GM19099 (cell line): ENCODE measurements around the gene PLCXD1.

Source experiments
- POLR2A ChIP-seq: IDR thresholded peaks from 3 replicates; pipeline ENCODE4 v1.6.1; 2011; ENCODE audit warnings: low read depth; ENCODE audit not compliant: insufficient read length; ENCODE audit errors: extremely low read depth

PLCXD1 gene, protein sequence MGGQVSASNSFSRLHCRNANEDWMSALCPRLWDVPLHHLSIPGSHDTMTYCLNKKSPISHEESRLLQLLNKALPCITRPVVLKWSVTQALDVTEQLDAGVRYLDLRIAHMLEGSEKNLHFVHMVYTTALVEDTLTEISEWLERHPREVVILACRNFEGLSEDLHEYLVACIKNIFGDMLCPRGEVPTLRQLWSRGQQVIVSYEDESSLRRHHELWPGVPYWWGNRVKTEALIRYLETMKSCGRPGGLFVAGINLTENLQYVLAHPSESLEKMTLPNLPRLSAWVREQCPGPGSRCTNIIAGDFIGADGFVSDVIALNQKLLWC

DNA sequence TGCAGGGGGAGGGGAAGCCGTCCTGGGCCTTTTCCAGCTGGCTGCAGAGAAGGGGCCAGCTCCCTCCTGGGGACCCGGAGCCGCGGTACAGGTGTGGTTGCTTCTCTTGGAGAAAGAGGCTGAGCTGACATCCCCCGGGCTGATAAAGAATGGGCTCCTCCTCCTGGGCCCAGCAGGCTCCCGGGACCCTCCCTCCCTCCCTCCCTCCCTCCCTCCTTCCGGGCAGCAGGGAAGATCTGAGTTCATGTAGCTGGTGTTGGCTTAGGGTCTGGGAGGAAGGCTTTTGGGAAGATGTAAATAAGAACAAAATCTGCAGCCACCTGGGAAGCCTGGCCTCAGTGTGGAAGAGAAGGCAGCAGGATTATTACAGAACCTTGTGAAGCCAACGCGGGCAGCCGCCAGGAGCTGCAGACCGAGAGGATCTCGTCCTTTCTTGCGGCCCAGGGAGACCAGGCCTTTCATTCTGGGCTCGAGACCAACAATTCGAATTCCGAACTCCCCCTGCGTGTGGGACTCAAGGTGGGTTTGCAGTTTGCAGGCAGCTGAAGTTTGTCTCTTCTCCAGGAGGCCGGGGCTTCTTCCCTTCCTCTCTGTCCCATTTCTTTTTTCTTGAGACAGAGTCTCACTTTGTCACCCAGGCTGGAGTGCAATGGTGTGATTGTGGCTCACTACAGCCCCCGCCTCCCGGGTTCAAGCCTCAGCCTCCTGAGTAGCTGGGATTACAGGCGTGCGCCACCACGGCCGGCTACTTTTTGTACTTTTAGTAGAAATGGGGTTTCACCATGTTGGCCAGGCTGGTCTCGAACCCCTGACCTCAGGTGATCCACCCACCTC is at the start of gene PLCXD1:
Gene PLCXD1 (plus strand): TSS at position 216 of the 834 bp plus-strand sequence. CDS start 2,807 bp downstream, outside the sequence.
- no peak for TF ChIP-seq POLR2A

DNA sequence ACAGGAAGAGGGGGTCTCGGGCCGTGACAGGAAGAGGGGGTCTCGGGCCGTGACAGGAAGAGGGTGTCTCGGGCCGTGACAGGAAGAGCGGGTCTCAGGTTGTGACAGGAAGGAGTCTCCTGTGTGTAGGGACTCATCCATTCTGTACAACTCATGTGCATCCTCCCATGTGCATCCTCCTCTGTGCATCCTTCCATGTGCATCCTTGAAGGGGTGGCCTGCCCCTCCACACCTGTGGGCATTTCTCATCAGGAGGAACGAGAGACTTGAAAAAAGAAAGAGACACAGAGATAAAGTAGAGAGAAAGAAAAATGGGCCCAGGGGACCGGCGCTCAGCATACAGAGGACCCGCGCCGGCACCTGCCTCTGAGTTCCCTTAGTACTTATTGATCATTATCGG is 30.2 kb upstream of the PLCXD1 start:
- TF ChIP-seq POLR2A = no peak

DNA sequence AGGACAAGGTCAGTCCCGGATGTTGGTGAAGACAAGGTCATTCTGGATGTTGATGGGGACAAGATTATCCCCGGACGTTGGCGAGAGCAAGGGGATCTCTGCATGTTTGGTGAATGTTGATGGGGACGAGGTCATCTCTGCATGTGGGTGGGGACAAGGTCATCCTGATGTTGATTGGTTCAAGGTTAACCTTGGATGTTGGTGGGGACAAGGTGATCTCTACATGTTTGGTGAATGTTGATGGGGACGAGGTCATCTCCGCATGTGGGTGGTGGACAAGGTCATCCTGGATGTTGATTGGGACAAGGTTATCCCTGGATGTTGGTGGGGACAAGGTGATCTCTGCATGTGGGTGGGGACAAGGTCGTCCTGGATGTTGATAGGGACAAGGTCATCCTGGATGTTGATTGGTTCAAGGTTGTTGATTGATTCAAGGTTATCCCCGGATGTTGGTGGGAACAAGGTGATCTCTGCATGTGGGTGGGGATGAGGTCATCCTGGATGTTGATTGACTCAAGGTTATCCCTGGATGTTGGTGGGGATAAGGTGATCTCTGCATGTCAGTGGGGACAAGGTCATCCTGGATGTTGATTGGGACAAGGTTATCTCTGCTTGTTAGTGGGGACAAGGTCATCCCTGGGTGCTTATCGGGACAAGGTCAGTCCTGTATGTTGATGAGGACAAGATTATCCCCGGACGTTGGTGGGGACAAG is 28.8 kb upstream of the PLCXD1 start:
- no peak for TF ChIP-seq POLR2A

GRCh38 chrX:252957-253291 is 28.3 kb upstream of the PLCXD1 start:
- TF ChIP-seq POLR2A = no peak

GRCh38 chrX:253451-254297 is 27.5 kb upstream of the PLCXD1 start:
- TF ChIP-seq POLR2A = no peak

DNA sequence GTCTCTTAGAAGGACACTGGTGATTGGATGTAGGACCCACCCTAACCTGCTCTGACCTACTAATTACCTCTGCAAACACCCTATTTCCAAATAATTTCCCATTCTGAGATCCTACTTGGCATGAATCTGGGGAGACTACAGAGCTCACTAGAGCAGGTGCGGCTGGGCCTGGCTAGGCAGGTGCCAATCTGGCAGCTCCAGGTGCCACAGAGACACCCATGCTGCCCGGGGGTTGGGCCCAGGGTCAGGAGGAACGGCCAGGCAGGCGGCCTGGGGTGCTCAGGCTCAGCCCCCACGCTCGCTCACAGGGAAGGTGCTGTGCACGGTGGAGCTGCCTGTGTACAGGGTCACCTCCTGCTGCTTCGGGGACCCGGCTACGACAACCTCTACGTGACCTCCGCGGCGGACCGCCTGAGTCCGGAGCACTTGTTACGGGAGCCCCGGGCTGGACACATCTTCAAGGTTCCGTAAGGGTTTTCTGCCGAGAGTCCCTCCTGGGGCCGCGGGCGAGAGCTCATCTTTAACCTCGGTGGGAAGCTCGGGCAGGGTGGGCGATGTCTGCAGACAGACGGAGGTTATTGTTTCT is 26.5 kb upstream of the PLCXD1 start:
- no peak for TF ChIP-seq POLR2A

GRCh38 chrX:255923-256331 is 25.3 kb upstream of the PLCXD1 start:
- TF ChIP-seq POLR2A = no peak

GRCh38 chrX:257681-258289 is 23.4 kb upstream of the PLCXD1 start:
- TF ChIP-seq POLR2A = no peak

- no peak for TF ChIP-seq POLR2A
Measured at GRCh38 chrX:258291-259040, 22.7 kb upstream of the PLCXD1 start.

DNA sequence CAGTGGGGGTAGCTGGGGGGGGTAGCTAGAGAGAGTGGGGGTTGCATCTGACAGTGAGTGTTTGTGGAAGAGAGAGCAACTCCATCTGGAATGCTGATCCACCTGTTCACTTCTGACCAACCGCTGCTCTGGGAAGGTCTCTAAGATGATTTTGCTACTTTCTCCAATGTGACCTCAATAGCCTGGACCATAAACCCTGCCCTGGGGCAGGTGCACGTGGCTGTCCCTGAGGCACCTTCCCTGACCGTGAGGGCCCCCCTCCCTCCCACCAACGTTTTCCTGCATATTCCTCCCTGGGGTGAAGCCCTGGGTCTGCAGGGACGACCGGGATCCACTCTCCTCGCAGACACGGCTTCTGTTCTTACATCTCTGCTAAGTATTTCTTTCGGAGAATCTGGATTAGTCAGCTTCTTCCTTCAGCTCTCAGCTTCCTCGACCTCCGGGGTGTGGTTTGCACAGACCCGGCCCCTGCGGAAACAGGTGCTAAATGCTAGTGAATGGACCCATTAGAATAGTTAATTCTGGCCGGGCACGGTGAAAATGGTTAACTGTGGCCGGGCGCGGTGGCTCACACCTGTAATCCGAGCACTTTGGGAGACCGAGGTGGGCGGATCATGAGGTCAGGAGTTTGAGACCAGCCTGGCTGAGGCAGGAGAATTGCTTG is 21.4 kb upstream of the PLCXD1 start:
- no peak for TF ChIP-seq POLR2A

DNA sequence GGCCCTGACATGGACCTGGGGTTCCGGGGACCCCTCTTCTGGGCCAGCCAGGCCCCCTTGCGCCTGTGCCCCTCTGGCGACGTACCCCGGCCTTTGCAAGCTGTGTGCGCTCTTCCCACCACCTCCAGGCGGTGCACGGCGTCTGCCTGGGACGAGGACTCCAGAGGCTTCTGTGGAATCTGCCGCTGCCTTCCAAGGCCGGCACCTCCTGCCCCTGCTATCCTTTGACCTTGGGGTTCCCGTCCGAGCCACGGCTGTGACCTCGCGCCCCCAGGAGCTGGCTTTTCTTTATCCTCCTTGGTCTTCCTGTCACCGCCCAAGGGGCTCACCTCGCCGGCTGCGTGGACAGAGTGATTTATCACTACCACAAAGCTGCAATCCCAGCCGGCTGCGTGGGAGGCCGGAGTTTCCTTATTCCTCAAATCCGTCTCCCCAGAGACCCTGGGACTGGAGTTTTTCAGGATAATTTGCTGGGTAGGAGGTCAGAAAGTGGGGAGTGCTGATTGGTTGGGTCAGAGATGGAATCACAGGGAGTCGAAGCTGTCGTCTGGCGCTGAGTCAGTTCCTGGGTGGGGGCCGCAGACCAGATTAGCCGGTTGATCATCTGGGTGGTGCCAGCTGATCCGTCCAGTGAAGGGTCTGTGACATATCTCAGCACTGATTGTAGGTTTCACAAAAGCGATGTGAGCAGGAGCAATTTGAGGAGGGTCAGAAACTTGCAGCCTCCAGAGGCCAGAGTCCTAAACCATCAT is 19.8 kb upstream of the PLCXD1 start:
- no peak for TF ChIP-seq POLR2A

DNA sequence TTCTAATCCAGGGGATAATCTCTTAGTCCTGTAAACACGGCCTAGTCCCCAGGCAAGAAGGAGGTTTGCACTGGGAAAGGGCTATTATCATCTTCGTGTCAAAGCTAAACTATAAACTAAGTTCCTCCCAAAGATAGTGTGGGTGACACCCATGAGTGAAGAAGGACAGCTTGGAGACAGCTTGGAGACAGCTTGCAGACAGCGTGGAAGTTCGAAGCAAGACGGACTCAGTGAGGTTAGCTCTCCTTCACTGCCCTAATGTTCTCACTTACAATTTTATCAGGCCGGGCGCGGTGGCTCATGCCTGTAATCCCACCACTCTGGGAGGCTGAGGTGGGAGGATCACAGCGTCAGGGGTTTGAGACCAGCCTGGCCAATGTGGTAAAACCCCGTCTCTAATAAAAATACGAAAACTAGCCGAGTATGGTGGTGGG is 19.2 kb upstream of the PLCXD1 start:
- no peak for TF ChIP-seq POLR2A
